Fibroblast of the aortic adventitia (primary cell): ENCODE measurements around the gene MAPK10. TPM values are rescaled to one million over a fixed set of nuclear protein-coding genes. Genes with fewer than 3 reads are reported as not detected.
A peak's percentile ranks its signal among the peaks of the same experiment; 100 is the strongest.

ENCODE experiments used
- DNase-seq: peaks from one replicate; pipeline ENCODE4 v3.0.0-alpha.2; 2010; ENCODE audit warnings: low read depth
- H3K4me3 ChIP-seq: 2 replicates; pipeline ENCODE4 v1.5.1; 2011; ENCODE audit warnings: low read depth, mild to moderate bottlenecking, control low read depth, low read length, moderate library complexity
- CTCF ChIP-seq: IDR thresholded peaks from 2 replicates; pipeline ENCODE4 v1.5.1; 2011; ENCODE audit warnings: mild to moderate bottlenecking, low read length, control low read depth, inconsistent platforms; ENCODE audit not compliant: insufficient read depth
- total RNA-seq: library from RNA; depleted of rRNA; stranded (reverse); fragments of >200 nt; gene quantifications from 2 replicates; pipeline ENCODE4 v1.2.3, GENCODE V29; 2012; ENCODE audit warnings: low replicate concordance

The MAPK10 gene
- total RNA-seq, 1 donor, result 69.6 TPM

- no peak for TF ChIP-seq CTCF
- no peak overlapping the region for H3K4me3 ChIP-seq
- DNase-seq, result peak; percentile 59
Measured at GRCh38 chr4:86050496-86050895, 309.4 kb downstream of the MAPK10 start.

- DNase-seq, result peak; percentile 30
- no peak for TF ChIP-seq CTCF
- no peak overlapping the region for H3K4me3 ChIP-seq
Measured at GRCh38 chr4:86048426-86048825, 311.4 kb downstream of the MAPK10 start.

GRCh38 chr4:86044593-86044985 is 315.3 kb downstream of the MAPK10 start:
- no peak for TF ChIP-seq CTCF
- no peak for DNase-seq

GRCh38 chr4:86043755-86044592 is 315.9 kb downstream of the MAPK10 start:
- no peak overlapping the region for H3K4me3 ChIP-seq
- peak; percentile 81 for DNase-seq
- peak; percentile 55 for TF ChIP-seq CTCF

More at GRCh38 chr4:86044593-86044985, 315.3 kb downstream of the MAPK10 start:
- no peak overlapping the region for H3K4me3 ChIP-seq

- no peak for DNase-seq
- TF ChIP-seq CTCF, result no peak
- H3K4me3 ChIP-seq, result no peak overlapping the region
Measured at GRCh38 chr4:86038037-86038436, 321.8 kb downstream of the MAPK10 start.

- TF ChIP-seq CTCF, result no peak
- H3K4me3 ChIP-seq, result no peak overlapping the region
- DNase-seq, result no peak
Measured at GRCh38 chr4:86036736-86037135, 323.1 kb downstream of the MAPK10 start.
